OCI-LY7 (cell line): ENCODE results near the gene KRT28.

Experiments
- CTCF ChIP-seq: fragments of 200-600 bp; sonication (generic); conservative IDR thresholded peaks from 2 replicates; pipeline ENCODE4 v1.5.1; 2014; ENCODE audit warnings: mild to moderate bottlenecking, antibody characterized with exemption, low read length, moderate library complexity, mixed read lengths
- EZH2phosphoT487 ChIP-seq: fragments of 200-600 bp; sonication (generic); IDR thresholded peaks from 2 replicates; pipeline ENCODE4 v1.6.1; 2018; ENCODE audit warnings: low read depth, borderline replicate concordance, mild to moderate bottlenecking, mixed run types, antibody characterized with exemption, low read length, moderate library complexity, mixed read lengths

- TF ChIP-seq CTCF (no peak), EZH2phosphoT487 (no peak)
Observed at GRCh38 chr17:40796846-40797245, 2.9 kb downstream of the KRT28 start.
